ENCODE measurements around the gene MARCHF7. TPM values are rescaled to one million over a fixed set of nuclear protein-coding genes. Genes with fewer than 3 reads are reported as not detected.

The MARCHF7 gene
- 66.1 and 81.7 TPM in 2 replicates for total RNA-seq

DNA sequence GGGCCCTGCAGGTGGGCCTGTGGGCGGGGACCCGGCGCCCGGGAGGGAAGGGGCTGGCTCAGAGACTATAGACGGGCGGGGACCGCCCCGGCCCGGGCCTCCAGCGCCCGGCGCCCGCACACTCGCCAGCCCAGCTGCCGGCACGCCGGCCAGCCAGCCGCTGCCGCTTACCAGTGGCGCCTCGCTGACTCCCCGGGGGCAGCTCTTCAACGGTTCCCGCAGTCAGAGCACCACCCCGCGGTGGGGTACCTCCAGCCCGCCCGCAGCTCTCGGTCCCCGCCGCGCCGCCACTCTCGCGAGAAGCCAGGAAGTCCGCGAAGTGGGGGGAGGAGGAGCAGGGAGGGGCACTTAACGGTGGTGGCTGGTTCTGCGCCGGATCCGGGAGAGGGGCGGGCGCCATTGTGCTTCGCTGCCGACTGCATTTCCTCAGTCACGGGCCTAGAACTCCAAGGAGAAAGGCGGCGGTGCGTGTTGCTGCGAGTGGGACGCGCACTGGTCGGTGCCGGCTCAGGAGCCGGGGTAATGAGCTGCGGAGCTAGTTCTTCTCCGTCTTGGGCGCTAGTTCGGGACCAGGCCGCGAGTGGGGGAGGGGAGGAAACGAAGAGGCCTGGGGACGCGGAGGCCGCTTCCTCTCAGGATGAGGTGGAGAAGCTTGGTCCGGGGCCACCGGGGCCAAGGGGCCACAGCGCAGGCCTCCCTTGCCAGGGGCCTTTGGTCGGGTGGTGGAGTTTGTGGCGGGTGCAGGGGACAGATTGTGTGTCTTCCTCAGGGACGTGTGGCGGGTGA, at the start of gene MARCHF7:
Gene MARCHF7, plus strand, starts transcription at position 364 of the 786 bp plus-strand sequence. CDS start 16,517 bp downstream, outside the sequence.

Other genes starting within 250 kb of the MARCHF7 start
- 27.6 and 28.9 TPM in 2 replicates for gene BAZ2B, start 96.0 kb upstream of the MARCHF7 start, total RNA-seq
- 7.8 and 12.1 TPM in 2 replicates for gene CD302, start 85.7 kb downstream of the MARCHF7 start, total RNA-seq
- gene LY75, start 192.2 kb downstream of the MARCHF7 start, total RNA-seq = 1.8 and 2.5 TPM in 2 replicates

Data from subcutaneous preadipocyte (primary cell).